Renal cortex interstitium (tissue), 11 donors: ENCODE measurements around the gene CTPS1. TPM values are rescaled to one million over a fixed set of nuclear protein-coding genes. Genes with fewer than 3 reads are reported as not detected.
A peak's percentile ranks its signal among the peaks of the same experiment; 100 is the strongest.

Source experiments
- DNase-seq, 11 donors: peaks; one replicate each; pipeline ENCODE4 v3.0.0-alpha.2; 2013; ENCODE audit warnings: low read depth in 9 of 11, low spot score in 4 of 11; ENCODE audit errors: extremely low read depth in 1 of 11
- polyA plus RNA-seq, 3 donors: library from polyadenylated mRNA; unstranded; fragments of 120-200 nt; gene quantifications; one replicate each; pipeline ENCODE4 v1.2.1, GENCODE V29; 2013; ENCODE audit not compliant: insufficient read length in 3 of 3

Gene CTPS1
- polyA plus RNA-seq, 3 donors = 21.8 to 31.5 (median 31.1) TPM

GRCh38 chr1:41037116-41037903 lies 57.8 kb downstream of the CTPS1 start:
- DNase-seq = no peak

GRCh38 chr1:41038110-41038509 lies 58.6 kb downstream of the CTPS1 start:
- no peak for DNase-seq

- DNase-seq = no peak
These were observed 62.2 kb downstream of the CTPS1 start for GRCh38 chr1:41041614-41042270.

- no peak for DNase-seq
These were observed 64.7 kb downstream of the CTPS1 start for GRCh38 chr1:41044187-41044586.

- DNase-seq = peak in 3 of 11 donors; percentile 18 to 24 (median 18)
These were observed 66.2 kb downstream of the CTPS1 start for GRCh38 chr1:41045740-41046139.

- no peak for DNase-seq
These were observed 66.9 kb downstream of the CTPS1 start for GRCh38 chr1:41046347-41046775.

- no peak for DNase-seq
These were observed 69.0 kb downstream of the CTPS1 start for GRCh38 chr1:41048540-41048939.

GRCh38 chr1:41051022-41051421 lies 71.5 kb downstream of the CTPS1 start:
- DNase-seq = no peak

GRCh38 chr1:41053316-41053715 lies 73.8 kb downstream of the CTPS1 start:
- DNase-seq = no peak

- DNase-seq = no peak
These were observed 77.4 kb downstream of the CTPS1 start for GRCh38 chr1:41056907-41057306.

Other genes with a start within 250 kb of the CTPS1 start
- 1 to 10 TPM; 1.6 to 1.9 (median 1.9) TPM for gene KCNQ4, start 195.9 kb upstream of the CTPS1 start, polyA plus RNA-seq
- gene CITED4, start 117.3 kb upstream of the CTPS1 start, polyA plus RNA-seq = 1 to 10 TPM; 2.7 to 6.0 (median 5.4) TPM
- gene SLFNL1, start 42.0 kb downstream of the CTPS1 start, polyA plus RNA-seq = under 1 TPM; 0.23 to 0.97 (median 0.46) TPM